ENCODE data around the gene C2orf74.
"Not testable (repeated sequence)": the region's sequence is repeated elsewhere in the genome, so short reads cannot be mapped to it uniquely, and the experiment has no call there.

Gene C2orf74

GRCh38 chr2:61187085-61187484, 25.1 kb downstream of the C2orf74 start:
- Mint-ChIP-seq H3K27me3 (ENCODE audit: low read depth) (no peaks in the 10 kb centered on the region), H3K4me1 (peaks cover 16% of the 10 kb centered on the region), H3K27ac (no peak overlapping the region), H3K9me3 (no peaks in the 10 kb centered on the region), H3K36me3 (ENCODE audit: low read depth) (peaks cover 90% of the 10 kb centered on the region), H3K4me3 (no peak overlapping the region)
- TF ChIP-seq CTCF (IDR thresholded peaks at IDR 0.05; ENCODE audit: unreplicated experiment in 3 of 3): no peak

GRCh38 chr2:61193670-61194561, 31.9 kb downstream of the C2orf74 start:
- no peaks in the 10 kb centered on the region for H3K9me3 Mint-ChIP-seq
- no peaks in the 10 kb centered on the region for H3K27me3 Mint-ChIP-seq (ENCODE audit: low read depth)
- TF ChIP-seq CTCF (IDR thresholded peaks at IDR 0.05; ENCODE audit: unreplicated experiment in 3 of 3): no peak
- peaks cover 48% of the 10 kb centered on the region for H3K36me3 Mint-ChIP-seq (ENCODE audit: low read depth)
- no peak overlapping the region for H3K27ac Mint-ChIP-seq
- no peaks in the 10 kb centered on the region for H3K4me1 Mint-ChIP-seq
- H3K4me3 Mint-ChIP-seq: no peak overlapping the region

- not testable (repeated sequence) for H3K9me3 Mint-ChIP-seq; H3K27me3 Mint-ChIP-seq (ENCODE audit: low read depth); H3K4me3 Mint-ChIP-seq; H3K4me1 Mint-ChIP-seq; H3K27ac Mint-ChIP-seq
- peaks cover 49% of the 10 kb centered on the region for H3K36me3 Mint-ChIP-seq (ENCODE audit: low read depth)
Observed at GRCh38 chr2:61194646-61195045, 32.7 kb downstream of the C2orf74 start.

GRCh38 chr2:61196671-61197070, 34.7 kb downstream of the C2orf74 start:
- TF ChIP-seq CTCF (IDR thresholded peaks at IDR 0.05; ENCODE audit: unreplicated experiment in 3 of 3): no peak
- Mint-ChIP-seq H3K27ac (no peak overlapping the region), H3K27me3 (ENCODE audit: low read depth) (no peaks in the 10 kb centered on the region), H3K4me3 (no peak overlapping the region), H3K9me3 (no peaks in the 10 kb centered on the region), H3K4me1 (no peaks in the 10 kb centered on the region), H3K36me3 (ENCODE audit: low read depth) (peaks cover 46% of the 10 kb centered on the region)

- TF ChIP-seq CTCF (IDR thresholded peaks at IDR 0.05; ENCODE audit: unreplicated experiment in 3 of 3): no peak
- Mint-ChIP-seq H3K27ac (peak overlapping the region in 2 of 3 experiments; percentile 57 to 81), H3K27me3 (ENCODE audit: low read depth) (no peaks in the 10 kb centered on the region), H3K4me3 (no peak overlapping the region), H3K4me1 (no peaks in the 10 kb centered on the region), H3K9me3 (no peaks in the 10 kb centered on the region), H3K36me3 (ENCODE audit: low read depth) (peaks cover 75% of the 10 kb centered on the region)
Observed at GRCh38 chr2:61205132-61205531, 43.1 kb downstream of the C2orf74 start.

GRCh38 chr2:61210332-61210981, 48.5 kb downstream of the C2orf74 start:
- no peaks in the 10 kb centered on the region for H3K4me1 Mint-ChIP-seq
- no peak overlapping the region for H3K27ac Mint-ChIP-seq
- H3K9me3 Mint-ChIP-seq: no peaks in the 10 kb centered on the region
- TF ChIP-seq CTCF (IDR thresholded peaks at IDR 0.05; ENCODE audit: unreplicated experiment in 3 of 3): no peak
- no peak overlapping the region for H3K4me3 Mint-ChIP-seq
- peaks cover 52% of the 10 kb centered on the region for H3K36me3 Mint-ChIP-seq (ENCODE audit: low read depth)
- H3K27me3 Mint-ChIP-seq (ENCODE audit: low read depth): no peaks in the 10 kb centered on the region
